ENCODE results near the gene CNRIP1. TPM values are rescaled to one million over a fixed set of nuclear protein-coding genes. Genes with fewer than 3 reads are reported as not detected.

The CNRIP1 gene
- total RNA-seq, 1 experiment from 2014 or later = 0.84 TPM

DNA sequence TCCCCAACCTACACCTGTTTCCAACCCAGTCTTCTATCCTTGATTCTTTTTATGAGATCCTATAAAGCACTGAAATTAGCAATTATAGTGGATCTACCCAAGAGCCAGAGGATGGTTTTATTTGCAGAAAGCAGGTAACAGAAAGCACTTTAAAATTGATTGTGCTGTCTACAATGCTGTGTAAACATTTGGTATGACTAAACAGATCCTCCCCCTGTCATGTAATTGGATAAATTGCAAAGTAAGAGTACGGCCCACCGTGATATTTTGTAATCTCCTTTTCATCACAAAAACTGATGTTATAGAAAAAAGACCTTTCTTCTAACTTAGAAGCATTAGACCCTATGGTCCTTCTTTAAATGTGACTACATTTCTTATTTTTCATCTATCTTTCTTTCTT lies 56.1 kb downstream of the CNRIP1 start:
- ChIA-PET POLR2A (interaction anchor here (1.5 kb wide), 1 partner anchor 11 kb away, joined by 4 read pairs; the partner anchor contains the start of gene PPP3R1), CTCF (no interaction called here)
- Mint-ChIP-seq H3K4me3 (ENCODE audit: unreplicated experiment) (no peak overlapping the region), H3K4me1 (ENCODE audit: insufficient read depth, unreplicated experiment) (no peaks in the 10 kb centered on the region), H3K27me3 (ENCODE audit: insufficient read depth, unreplicated experiment) (no peaks in the 10 kb centered on the region), H3K9me3 (ENCODE audit: unreplicated experiment) (no peaks in the 10 kb centered on the region), H3K36me3 (ENCODE audit: insufficient read depth, unreplicated experiment) (no peaks in the 10 kb centered on the region), H3K27ac (ENCODE audit: low read depth, unreplicated experiment) (no peak overlapping the region)
- no TSS peak for BruUV-seq (replicated peaks)
- TF ChIP-seq, protein P1, sequence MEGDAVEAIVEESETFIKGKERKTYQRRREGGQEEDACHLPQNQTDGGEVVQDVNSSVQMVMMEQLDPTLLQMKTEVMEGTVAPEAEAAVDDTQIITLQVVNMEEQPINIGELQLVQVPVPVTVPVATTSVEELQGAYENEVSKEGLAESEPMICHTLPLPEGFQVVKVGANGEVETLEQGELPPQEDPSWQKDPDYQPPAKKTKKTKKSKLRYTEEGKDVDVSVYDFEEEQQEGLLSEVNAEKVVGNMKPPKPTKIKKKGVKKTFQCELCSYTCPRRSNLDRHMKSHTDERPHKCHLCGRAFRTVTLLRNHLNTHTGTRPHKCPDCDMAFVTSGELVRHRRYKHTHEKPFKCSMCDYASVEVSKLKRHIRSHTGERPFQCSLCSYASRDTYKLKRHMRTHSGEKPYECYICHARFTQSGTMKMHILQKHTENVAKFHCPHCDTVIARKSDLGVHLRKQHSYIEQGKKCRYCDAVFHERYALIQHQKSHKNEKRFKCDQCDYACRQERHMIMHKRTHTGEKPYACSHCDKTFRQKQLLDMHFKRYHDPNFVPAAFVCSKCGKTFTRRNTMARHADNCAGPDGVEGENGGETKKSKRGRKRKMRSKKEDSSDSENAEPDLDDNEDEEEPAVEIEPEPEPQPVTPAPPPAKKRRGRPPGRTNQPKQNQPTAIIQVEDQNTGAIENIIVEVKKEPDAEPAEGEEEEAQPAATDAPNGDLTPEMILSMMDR (IDR thresholded peaks at IDR 0.05; ENCODE audit: unreplicated experiment) = no peak
- intact Hi-C loops (cut with micrococcal nuclease) = no loop called here
- no peak for DNase-seq (ENCODE audit: unreplicated experiment)

DNA sequence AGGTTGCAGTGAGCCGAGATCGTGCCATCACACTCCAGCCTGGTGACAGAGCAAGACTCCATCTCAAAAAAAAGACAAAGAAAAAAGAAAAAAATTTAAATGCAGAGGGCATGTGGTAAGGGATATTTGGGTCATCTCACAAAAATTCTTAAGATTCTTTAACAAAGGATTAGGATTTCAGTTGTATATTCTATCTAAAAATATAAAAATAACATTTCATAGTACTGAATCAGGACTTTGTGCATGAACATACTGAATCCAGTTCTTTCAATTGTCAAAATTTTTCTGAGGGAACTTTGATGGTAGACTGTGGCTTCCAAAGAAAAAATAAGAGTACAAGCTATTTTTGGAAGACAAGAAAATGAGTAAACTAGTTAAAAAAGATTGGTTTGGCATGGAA lies 60.9 kb downstream of the CNRIP1 start:
- TF ChIP-seq, protein P1 (IDR thresholded peaks at IDR 0.05; ENCODE audit: unreplicated experiment) = no peak
- H3K4me3 Mint-ChIP-seq (ENCODE audit: unreplicated experiment) = no peak overlapping the region
- no peak for DNase-seq (ENCODE audit: unreplicated experiment)
- POLR2A ChIA-PET = no interaction called here
- no peak overlapping the region for H3K27ac Mint-ChIP-seq (ENCODE audit: low read depth, unreplicated experiment)
- intact Hi-C loops (cut with micrococcal nuclease) = loop anchor here (10.0 kb wide), 1 partner anchor 694 kb away; no protein-coding TSS in a partner anchor
- H3K27me3 Mint-ChIP-seq (ENCODE audit: insufficient read depth, unreplicated experiment) = no peaks in the 10 kb centered on the region
- no peaks in the 10 kb centered on the region for H3K9me3 Mint-ChIP-seq (ENCODE audit: unreplicated experiment)
- H3K4me1 Mint-ChIP-seq (ENCODE audit: insufficient read depth, unreplicated experiment) = peaks cover 11% of the 10 kb centered on the region
- no TSS peak for BruUV-seq (replicated peaks)
- CTCF ChIA-PET = no interaction called here
- no peaks in the 10 kb centered on the region for H3K36me3 Mint-ChIP-seq (ENCODE audit: insufficient read depth, unreplicated experiment)

DNA sequence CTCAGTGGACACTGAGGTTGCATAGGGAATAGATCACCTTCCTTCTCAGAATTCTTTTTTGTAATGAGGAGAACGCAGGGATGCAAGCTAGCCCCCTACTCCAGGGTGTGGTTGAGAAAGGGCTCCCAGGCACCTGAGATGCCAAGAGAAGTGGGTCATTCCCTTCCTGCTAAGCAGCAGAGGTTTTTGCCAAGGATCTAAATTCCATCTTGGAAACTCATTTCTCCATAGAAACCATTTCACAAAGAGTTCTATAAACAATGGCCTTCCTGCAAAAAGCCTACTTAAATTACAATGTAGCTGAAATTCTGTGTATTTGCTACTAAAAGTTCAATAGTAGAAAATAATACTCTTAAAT lies 63.7 kb downstream of the CNRIP1 start:
- Mint-ChIP-seq H3K4me3 (ENCODE audit: unreplicated experiment) (no peak overlapping the region), H3K27me3 (ENCODE audit: insufficient read depth, unreplicated experiment) (no peaks in the 10 kb centered on the region), H3K27ac (ENCODE audit: low read depth, unreplicated experiment) (no peak overlapping the region), H3K9me3 (ENCODE audit: unreplicated experiment) (no peaks in the 10 kb centered on the region), H3K4me1 (ENCODE audit: insufficient read depth, unreplicated experiment) (peaks cover 11% of the 10 kb centered on the region), H3K36me3 (ENCODE audit: insufficient read depth, unreplicated experiment) (no peaks in the 10 kb centered on the region)
- CTCF ChIA-PET = interaction anchor here (0.7 to 2.0 kb wide), 2 partner anchors 23 to 27 kb away, joined by 3 to 6 read pairs; no protein-coding TSS in a partner anchor
- BruUV-seq (replicated peaks) = no TSS peak
- POLR2A ChIA-PET = interaction anchor here (0.6 to 10.3 kb wide), 3 partner anchors 14 to 98 kb away, joined by 3 to 308 read pairs (median 3); partner anchors contain the start of gene PNO1
- TF ChIP-seq, protein P1 (IDR thresholded peaks at IDR 0.05; ENCODE audit: unreplicated experiment) = no peak
- DNase-seq (ENCODE audit: unreplicated experiment) = no peak
- intact Hi-C loops (cut with micrococcal nuclease) = loop anchor here (10.0 kb wide), 1 partner anchor 691 kb away; no protein-coding TSS in a partner anchor

DNA sequence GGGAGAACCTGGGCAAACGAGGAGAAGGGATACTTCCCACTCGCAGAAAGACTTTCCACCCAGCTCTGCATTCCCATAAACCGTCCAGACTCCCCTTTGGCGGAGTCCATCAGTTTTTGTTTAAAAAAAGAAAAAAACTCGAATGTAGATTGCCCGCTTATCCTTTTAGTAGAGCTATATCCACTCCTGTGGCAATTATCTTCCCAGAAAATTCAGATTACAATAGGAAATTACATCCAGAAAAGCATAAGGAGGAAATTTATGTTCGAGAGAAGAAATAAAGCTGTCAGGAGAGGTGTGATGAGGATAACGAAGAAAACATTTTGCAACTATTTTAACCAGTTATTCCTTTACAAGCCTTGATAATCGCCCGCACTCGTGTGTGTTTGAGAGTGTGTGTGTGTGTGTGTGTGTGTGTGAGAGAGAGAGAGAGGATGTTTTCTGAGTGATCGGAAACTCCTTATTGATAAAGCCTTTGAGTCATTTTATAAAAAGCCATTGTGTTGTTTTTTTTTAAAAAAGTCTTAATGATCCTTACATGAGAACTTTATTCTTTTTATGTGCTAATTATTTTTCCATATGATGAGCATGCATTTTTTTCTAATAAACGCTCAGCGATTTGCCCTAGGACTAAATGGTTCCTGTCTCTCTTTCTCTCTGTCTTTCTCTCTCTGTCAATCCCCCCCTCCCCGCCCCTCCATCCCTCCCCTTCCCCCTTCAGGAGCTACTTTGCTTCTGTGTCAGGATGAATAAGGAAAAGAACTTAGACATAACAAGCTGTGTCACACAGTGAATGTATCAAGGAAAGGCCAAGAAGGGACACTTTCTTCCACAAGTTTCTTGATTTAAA lies 66.3 kb downstream of the CNRIP1 start:
- peak; percentile 33 for DNase-seq (ENCODE audit: unreplicated experiment)
- Mint-ChIP-seq H3K27ac (ENCODE audit: low read depth, unreplicated experiment) (peak overlapping the region; percentile 96), H3K36me3 (ENCODE audit: insufficient read depth, unreplicated experiment) (peaks cover 5% of the 10 kb centered on the region), H3K9me3 (ENCODE audit: unreplicated experiment) (no peaks in the 10 kb centered on the region), H3K4me3 (ENCODE audit: unreplicated experiment) (peak overlapping the region; percentile 99), H3K4me1 (ENCODE audit: insufficient read depth, unreplicated experiment) (peaks cover 18% of the 10 kb centered on the region), H3K27me3 (ENCODE audit: insufficient read depth, unreplicated experiment) (no peaks in the 10 kb centered on the region)
- CTCF ChIA-PET = interaction anchor here (0.9 to 2.8 kb wide), 6 partner anchors 23 to 131 kb away, joined by 4 to 30 read pairs (median 4); no protein-coding TSS in a partner anchor
- intact Hi-C loops (cut with micrococcal nuclease) = loop anchor here (5.0 to 10.0 kb wide), 4 partner anchors 34 to 689 kb away; partner anchors contain the start of gene PNO1
- POLR2A ChIA-PET = interaction anchor here (0.6 to 10.3 kb wide), 31 partner anchors 8 to 1390 kb away, joined by 3 to 308 read pairs (median 4); partner anchors contain the start of genes AAK1, APLF, C1D and CNRIP1
- TF ChIP-seq, protein P1 (IDR thresholded peaks at IDR 0.05; ENCODE audit: unreplicated experiment) = no peak
- no TSS peak for BruUV-seq (replicated peaks)
